Lung (tissue), 12 donors: ENCODE measurements around the gene ZNF775. TPM values are rescaled to one million over a fixed set of nuclear protein-coding genes. Genes with fewer than 3 reads are reported as not detected.

Experiments used
- ATAC-seq: fragments of 200-7000 bp; cut with Tn5 transposase; one replicate; pipeline ENCODE4 v1.9.1; 2020; ENCODE audit warnings: moderate number of reproducible peaks; ENCODE audit not compliant: insufficient read depth, low FRiP score
- DNase-seq, 3 donors: peaks; one replicate each; pipeline ENCODE4 v3.0.0-alpha.2; 2013 to 2017
- H3K27ac ChIP-seq, 2 donors: one replicate each; pipeline ENCODE4 v1.5.1; 2013; ENCODE audit warnings: mild to moderate bottlenecking in 2 of 2, moderate library complexity in 2 of 2, control low read depth in 1 of 2, inconsistent platforms in 1 of 2, low read depth in 1 of 2, low read length in 1 of 2
- H3K27me3 ChIP-seq, 3 donors: one replicate each; pipeline ENCODE4 v1.5.1; 2013; ENCODE audit warnings: low read length in 2 of 3; ENCODE audit not compliant: control insufficient read depth in 3 of 3, insufficient read depth in 3 of 3
- H3K36me3 ChIP-seq, 4 donors: one replicate each; pipeline ENCODE4 v1.5.1; 2013; ENCODE audit warnings: low read length in 4 of 4, mild to moderate bottlenecking in 1 of 4, moderate library complexity in 1 of 4; ENCODE audit not compliant: control insufficient read depth in 4 of 4, insufficient read depth in 4 of 4
- H3K4me1 ChIP-seq, 5 donors: one replicate each; pipeline ENCODE4 v1.5.1; 2013; ENCODE audit warnings: low read length in 5 of 5, mild to moderate bottlenecking in 2 of 5, moderate library complexity in 1 of 5; ENCODE audit not compliant: control insufficient read depth in 5 of 5, insufficient read depth in 5 of 5
- H3K4me3 ChIP-seq: one replicate; pipeline ENCODE4 v1.5.1; 2013; ENCODE audit warnings: mild to moderate bottlenecking, control low read depth, moderate library complexity
- H3K9ac ChIP-seq, 2 donors: one replicate each; pipeline ENCODE4 v1.5.1; 2013; ENCODE audit warnings: low read length in 2 of 2, control low read depth in 1 of 2; ENCODE audit not compliant: insufficient read depth in 1 of 2
- H3K9me3 ChIP-seq, 4 donors: one replicate each; pipeline ENCODE4 v1.5.1; 2013; ENCODE audit warnings: low read length in 3 of 4, mild to moderate bottlenecking in 1 of 4, moderate library complexity in 1 of 4; ENCODE audit not compliant: control insufficient read depth in 4 of 4, insufficient read depth in 3 of 4
- CTCF ChIP-seq: IDR thresholded peaks from 2 replicates; pipeline ENCODE4 v1.5.1; 2012; ENCODE audit warnings: mild to moderate bottlenecking; ENCODE audit errors: control extremely low read depth, extremely low read depth
- WGBS, 2 donors: extraction: QIAGEN DNeasy Blood & Tissue Kit; methylation state at CpG; one replicate each; pipeline ENCODE4 v1.1.7; 2013; 5-methylcytosine and 5-hydroxymethylcytosine counted together
- polyA plus RNA-seq, 2 donors: library from polyadenylated mRNA; stranded (reverse); fragments of 200-250 nt; gene quantifications; one replicate each; pipeline ENCODE4 v1.2.1, GENCODE V29; 2013
- total RNA-seq, 2 donors: library from RNA; depleted of rRNA in 1 of 2; stranded (reverse); fragments of >200 nt in 1 of 2; gene quantifications; one replicate each; pipeline ENCODE4 v1.2.1, GENCODE V29; 2014 to 2021
- donor health status: control.
- donor health status: control.
- donor health status: Bipolar disorder and iron deficiency.
- donor health status: healthy.
- donor health status: DM: yes; HTN: yes; CAD: no.

ZNF775 gene
- total and polyA plus RNA-seq, 4 donors, result 1.4 to 5.4 (median 3.8) TPM

GRCh38 chr7:150412016-150412415, 32.9 kb downstream of the ZNF775 start:
- Histone ChIP-seq H3K27me3 (no peaks in the 10 kb centered on the region), H3K9me3 (no peaks in the 10 kb centered on the region), H3K9ac (no peak overlapping the region), H3K4me3 (no peak overlapping the region), H3K4me1 (peaks cover 0 to under 1% (median 0%) of the 10 kb centered on the region in 5 donors), H3K27ac (no peak overlapping the region), H3K36me3 (peaks cover 0 to 17% (median 0%) of the 10 kb centered on the region in 4 donors)
- WGBS, 2 donors, result 93 to 98% methylated on average over 11 of the region's 11 CpGs
- TF ChIP-seq CTCF, result no peak
- no peak for DNase-seq
- no peak for ATAC-seq

DNA sequence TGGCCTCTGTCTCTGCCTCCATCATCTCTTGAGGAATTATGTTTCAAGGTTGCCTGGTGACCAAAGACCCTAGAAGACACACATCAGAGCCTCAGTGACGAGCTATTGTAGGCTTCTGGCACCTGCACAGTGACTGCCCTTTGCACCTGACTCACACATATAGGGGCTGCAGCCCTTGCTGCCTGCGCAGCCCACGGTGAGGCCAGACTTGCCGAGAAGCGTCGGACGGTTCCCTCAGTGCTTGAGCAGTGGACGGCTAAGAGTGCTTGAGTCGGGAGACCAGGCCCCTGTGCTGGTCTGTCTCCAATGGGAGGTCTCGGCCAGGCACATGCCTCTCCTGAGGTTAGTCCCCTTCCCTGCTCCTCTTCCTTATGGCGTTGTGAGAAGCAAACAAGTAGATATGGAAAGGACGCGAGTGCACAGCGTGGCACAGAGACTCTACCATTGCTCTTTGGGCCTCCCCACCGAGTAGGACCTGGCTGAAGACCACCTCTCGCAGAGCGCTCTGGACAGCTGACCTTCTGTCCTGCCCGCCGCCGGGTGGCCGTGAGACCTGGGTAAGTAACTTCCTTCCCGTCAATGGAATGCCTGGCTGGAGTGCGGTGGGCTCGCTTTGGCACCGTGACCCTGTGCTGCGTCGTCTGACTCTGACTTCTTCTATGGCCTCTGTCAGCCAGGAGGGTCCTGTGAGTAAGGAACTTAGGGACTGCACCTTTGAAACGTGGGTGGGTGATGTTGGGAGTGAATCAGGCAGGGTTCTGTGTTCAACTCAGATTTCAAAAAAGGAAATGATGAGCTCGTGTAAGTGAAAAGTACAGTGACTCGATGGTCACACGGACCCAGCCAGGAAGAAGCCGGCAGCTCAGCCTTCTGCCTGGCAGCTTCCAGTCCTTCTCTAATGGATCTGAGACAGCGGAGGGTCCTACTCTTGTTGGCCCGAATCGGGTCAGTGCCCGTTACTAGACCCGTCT, 33.7 kb downstream of the ZNF775 start:
- no peak for DNase-seq
- Histone ChIP-seq H3K4me1 (no peaks in the 10 kb centered on the region), H3K27ac (no peak overlapping the region), H3K4me3 (no peak overlapping the region), H3K27me3 (no peaks in the 10 kb centered on the region), H3K9me3 (no peaks in the 10 kb centered on the region), H3K9ac (no peak overlapping the region), H3K36me3 (peaks cover 0 to 17% (median 0%) of the 10 kb centered on the region in 4 donors)
- no peak for TF ChIP-seq CTCF
- 79 to 86% methylated on average over 37 of the region's 37 CpGs for WGBS, 2 donors
- no peak for ATAC-seq

- WGBS, 2 donors, result 94 to 97% methylated on average over 11 of the region's 11 CpGs
- no peak for DNase-seq
- H3K9ac ChIP-seq, result no peak overlapping the region
- H3K4me3 ChIP-seq, result no peak overlapping the region
- H3K9me3 ChIP-seq, result no peaks in the 10 kb centered on the region
- peaks cover 0 to 13% (median 0%) of the 10 kb centered on the region in 4 donors for H3K36me3 ChIP-seq
- H3K27ac ChIP-seq, result no peak overlapping the region
- no peaks in the 10 kb centered on the region for H3K4me1 ChIP-seq
- TF ChIP-seq CTCF, result no peak
- ATAC-seq, result no peak
- no peaks in the 10 kb centered on the region for H3K27me3 ChIP-seq
Measured at GRCh38 chr7:150413640-150414081, 34.5 kb downstream of the ZNF775 start.
